Central memory CD4-positive, alpha-beta T cell (primary cell): ENCODE data around the gene RRAD.
A peak's percentile ranks its signal among the peaks of the same experiment; 100 is the strongest.

Experiments
- DNase-seq: peaks from one replicate; pipeline ENCODE4 v3.0.0; 2022

RRAD gene

GRCh38 chr16:66874079-66874775, 51.1 kb downstream of the RRAD start:
- DNase-seq: no peak

GRCh38 chr16:66873685-66874055, 51.7 kb downstream of the RRAD start:
- DNase-seq: no peak

- peak; percentile 79 for DNase-seq
Observed at GRCh38 chr16:66872943-66873684, 52.2 kb downstream of the RRAD start.

GRCh38 chr16:66872559-66872942, 52.8 kb downstream of the RRAD start:
- no peak for DNase-seq

- no peak for DNase-seq
Observed at GRCh38 chr16:66871840-66872239, 53.5 kb downstream of the RRAD start.
